ENCODE data around the gene SLC22A23. TPM values are rescaled to one million over a fixed set of nuclear protein-coding genes. Genes with fewer than 3 reads are reported as not detected.

SLC22A23 gene
- total and polyA plus RNA-seq, 8 donors, result 5.9 to 241 (median 18.9) TPM

DNA sequence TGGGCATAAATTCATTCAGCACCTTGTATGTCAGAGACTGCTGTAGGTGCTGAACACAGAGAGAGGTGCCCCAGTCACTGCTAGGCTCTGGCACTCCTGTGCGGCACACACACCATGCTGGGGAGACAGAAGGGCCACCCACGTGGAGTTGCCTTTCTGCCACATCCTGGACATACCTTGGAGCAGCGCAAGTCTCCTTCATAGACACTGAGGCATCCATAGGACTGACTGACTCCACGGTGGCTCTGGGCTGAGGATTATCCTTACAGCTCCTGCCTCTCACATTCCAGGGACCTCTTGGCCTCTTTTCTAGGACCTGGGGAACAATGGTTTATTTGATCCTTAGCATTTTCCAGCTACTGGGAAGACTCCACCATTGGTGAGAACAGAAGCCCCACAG is 26.0 kb upstream of the SLC22A23 start:
- Histone ChIP-seq H3K27me3 (peaks cover 0 to 19% (median 0%) of the 10 kb centered on the region in 3 donors), H3K4me1 (no peaks in the 10 kb centered on the region), H3K27ac (no peak overlapping the region), H3K4me3 (no peak overlapping the region), H3K9me3 (peaks cover 0 to 18% (median 12%) of the 10 kb centered on the region in 4 donors), H3K36me3 (no peaks in the 10 kb centered on the region)
- intact Hi-C loops (cut with DNase I; ENCODE audit: low total_unique reads), result no loop called here
- DNase-seq, result no peak
- WGBS, 5 donors, result 53 to 71% (median 60%) methylated on average over 4 of the region's 4 CpGs
- TF ChIP-seq EP300 (IDR thresholded peaks at IDR 0.05), result no peak
- TF ChIP-seq, protein P1, sequence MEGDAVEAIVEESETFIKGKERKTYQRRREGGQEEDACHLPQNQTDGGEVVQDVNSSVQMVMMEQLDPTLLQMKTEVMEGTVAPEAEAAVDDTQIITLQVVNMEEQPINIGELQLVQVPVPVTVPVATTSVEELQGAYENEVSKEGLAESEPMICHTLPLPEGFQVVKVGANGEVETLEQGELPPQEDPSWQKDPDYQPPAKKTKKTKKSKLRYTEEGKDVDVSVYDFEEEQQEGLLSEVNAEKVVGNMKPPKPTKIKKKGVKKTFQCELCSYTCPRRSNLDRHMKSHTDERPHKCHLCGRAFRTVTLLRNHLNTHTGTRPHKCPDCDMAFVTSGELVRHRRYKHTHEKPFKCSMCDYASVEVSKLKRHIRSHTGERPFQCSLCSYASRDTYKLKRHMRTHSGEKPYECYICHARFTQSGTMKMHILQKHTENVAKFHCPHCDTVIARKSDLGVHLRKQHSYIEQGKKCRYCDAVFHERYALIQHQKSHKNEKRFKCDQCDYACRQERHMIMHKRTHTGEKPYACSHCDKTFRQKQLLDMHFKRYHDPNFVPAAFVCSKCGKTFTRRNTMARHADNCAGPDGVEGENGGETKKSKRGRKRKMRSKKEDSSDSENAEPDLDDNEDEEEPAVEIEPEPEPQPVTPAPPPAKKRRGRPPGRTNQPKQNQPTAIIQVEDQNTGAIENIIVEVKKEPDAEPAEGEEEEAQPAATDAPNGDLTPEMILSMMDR (IDR thresholded peaks at IDR 0.05), result no peak
- TF ChIP-seq POLR2A (IDR thresholded peaks at IDR 0.05), result no peak
- TF ChIP-seq POLR2AphosphoS5 (IDR thresholded peaks at IDR 0.05), result no peak

DNA sequence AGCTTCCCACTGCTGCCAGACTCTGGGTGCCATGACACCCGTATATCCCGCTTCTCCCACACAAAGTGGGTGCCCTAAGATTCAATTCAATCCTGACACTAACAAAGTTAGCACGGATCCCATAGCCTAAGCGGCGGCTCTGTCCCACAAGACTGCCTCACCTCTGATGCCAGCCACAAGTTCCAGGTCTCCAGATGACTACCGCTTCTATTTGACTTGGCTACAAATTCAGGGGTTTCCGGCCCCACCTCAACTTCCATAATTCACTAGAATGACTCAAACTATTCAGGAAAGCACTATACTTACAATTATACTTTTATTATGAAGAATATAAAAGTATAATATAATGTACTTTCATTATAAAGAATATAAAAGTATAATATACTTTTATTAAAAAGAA is 24.8 kb upstream of the SLC22A23 start:
- intact Hi-C loops (cut with DNase I; ENCODE audit: low total_unique reads), result no loop called here
- no peaks in the 10 kb centered on the region for H3K4me1 ChIP-seq
- no peak overlapping the region for H3K4me3 ChIP-seq
- H3K27ac ChIP-seq, result no peak overlapping the region
- no peak for DNase-seq
- H3K27me3 ChIP-seq, result peaks cover 0 to 10% (median 0%) of the 10 kb centered on the region in 3 donors
- H3K9me3 ChIP-seq, result peaks cover 0 to 18% (median 12%) of the 10 kb centered on the region in 4 donors
- TF ChIP-seq, protein P1 (IDR thresholded peaks at IDR 0.05), result no peak
- TF ChIP-seq EP300 (IDR thresholded peaks at IDR 0.05) (no peak), POLR2A (IDR thresholded peaks at IDR 0.05) (no peak), POLR2AphosphoS5 (IDR thresholded peaks at IDR 0.05) (no peak)
- H3K36me3 ChIP-seq, result no peaks in the 10 kb centered on the region
- WGBS, 5 donors, result 90 to 96% (median 94%) methylated on average over 7 of the region's 7 CpGs

DNA sequence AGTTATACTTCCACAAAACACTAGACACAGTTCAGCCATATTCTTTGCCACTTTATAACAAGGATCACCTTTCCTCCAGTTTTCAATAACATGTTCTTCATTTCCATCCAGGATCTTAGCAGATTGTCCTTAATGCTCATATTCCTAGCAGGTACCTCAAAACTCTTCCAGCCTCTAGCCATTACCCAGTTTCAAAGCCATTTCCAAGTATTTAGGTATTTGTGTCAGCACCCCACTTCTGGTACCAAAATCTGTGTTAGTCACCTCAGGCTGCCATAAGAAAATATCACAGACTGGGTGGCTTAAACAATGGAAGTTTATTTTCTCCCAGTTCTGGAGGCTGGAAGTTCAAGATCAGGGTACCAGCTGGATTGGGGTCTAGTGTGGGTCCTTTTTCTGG is 23.2 kb upstream of the SLC22A23 start:
- TF ChIP-seq POLR2A (IDR thresholded peaks at IDR 0.05) (no peak), EP300 (IDR thresholded peaks at IDR 0.05) (no peak), POLR2AphosphoS5 (IDR thresholded peaks at IDR 0.05) (no peak)
- TF ChIP-seq, protein P1 (IDR thresholded peaks at IDR 0.05), result no peak
- intact Hi-C loops (cut with DNase I; ENCODE audit: low total_unique reads), result no loop called here
- no peak overlapping the region for H3K4me3 ChIP-seq
- DNase-seq, result no peak
- no peaks in the 10 kb centered on the region for H3K4me1 ChIP-seq
- no peak overlapping the region for H3K27ac ChIP-seq
- no peaks in the 10 kb centered on the region for H3K36me3 ChIP-seq
- H3K27me3 ChIP-seq, result peaks cover 0 to 10% (median 0%) of the 10 kb centered on the region in 3 donors
- peaks cover 0 to 18% (median 12%) of the 10 kb centered on the region in 4 donors for H3K9me3 ChIP-seq

DNA sequence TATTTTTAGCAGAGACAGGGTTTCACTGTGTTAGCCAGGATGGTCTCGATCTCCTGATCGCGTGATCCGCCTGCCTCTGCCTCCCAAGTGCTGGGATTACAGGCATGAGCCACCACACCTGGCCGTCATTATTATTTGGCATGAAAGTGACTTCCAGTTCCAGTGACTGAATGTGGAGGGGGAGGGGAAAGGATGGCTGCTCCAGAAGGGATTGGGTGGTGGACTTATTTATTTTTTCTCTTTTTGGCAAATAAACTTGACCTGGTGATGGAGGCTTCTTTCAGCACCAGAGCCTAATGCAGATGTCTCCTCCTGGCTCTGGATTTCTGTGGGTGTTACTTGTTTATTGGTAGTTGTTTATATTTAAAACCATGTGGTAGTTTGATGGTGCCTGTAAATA is 16.9 kb upstream of the SLC22A23 start:
- TF ChIP-seq POLR2AphosphoS5 (IDR thresholded peaks at IDR 0.05) (no peak), POLR2A (IDR thresholded peaks at IDR 0.05) (no peak), EP300 (IDR thresholded peaks at IDR 0.05) (no peak)
- TF ChIP-seq, protein P1 (IDR thresholded peaks at IDR 0.05), result no peak
- Histone ChIP-seq H3K4me1 (peaks cover 0 to 9% (median 3%) of the 10 kb centered on the region in 4 donors), H3K36me3 (no peaks in the 10 kb centered on the region), H3K27ac (no peak overlapping the region), H3K9me3 (no peaks in the 10 kb centered on the region), H3K27me3 (no peaks in the 10 kb centered on the region), H3K4me3 (no peak overlapping the region)
- no peak for DNase-seq
- 75 to 86% (median 80%) methylated on average over 5 of the region's 5 CpGs for WGBS, 5 donors
- intact Hi-C loops (cut with DNase I; ENCODE audit: low total_unique reads), result no loop called here

All from stomach (tissue), 9 donors.